Measurements from ENCODE around the gene COPS9.

DNA sequence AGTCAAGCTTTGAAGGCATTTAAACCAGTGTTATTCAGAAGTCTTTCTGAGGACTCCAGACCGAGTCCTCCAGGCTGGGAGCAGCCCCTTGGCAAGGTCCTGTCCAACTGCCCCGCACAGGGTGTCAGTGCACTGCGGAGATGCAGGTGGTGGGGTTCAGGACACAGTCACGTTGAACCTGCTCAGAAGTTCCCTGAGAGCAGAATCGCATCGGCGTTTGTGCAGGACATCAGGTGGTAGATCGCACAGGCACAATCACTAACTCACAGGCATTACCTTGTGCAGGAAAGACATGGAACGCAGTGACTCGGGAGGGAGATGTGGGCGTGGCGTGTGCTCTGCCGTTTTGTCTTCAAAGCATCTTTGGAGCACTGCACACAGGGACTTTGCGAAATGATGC lies 10.4 kb downstream of the COPS9 start:
- TF ChIP-seq, protein P1, sequence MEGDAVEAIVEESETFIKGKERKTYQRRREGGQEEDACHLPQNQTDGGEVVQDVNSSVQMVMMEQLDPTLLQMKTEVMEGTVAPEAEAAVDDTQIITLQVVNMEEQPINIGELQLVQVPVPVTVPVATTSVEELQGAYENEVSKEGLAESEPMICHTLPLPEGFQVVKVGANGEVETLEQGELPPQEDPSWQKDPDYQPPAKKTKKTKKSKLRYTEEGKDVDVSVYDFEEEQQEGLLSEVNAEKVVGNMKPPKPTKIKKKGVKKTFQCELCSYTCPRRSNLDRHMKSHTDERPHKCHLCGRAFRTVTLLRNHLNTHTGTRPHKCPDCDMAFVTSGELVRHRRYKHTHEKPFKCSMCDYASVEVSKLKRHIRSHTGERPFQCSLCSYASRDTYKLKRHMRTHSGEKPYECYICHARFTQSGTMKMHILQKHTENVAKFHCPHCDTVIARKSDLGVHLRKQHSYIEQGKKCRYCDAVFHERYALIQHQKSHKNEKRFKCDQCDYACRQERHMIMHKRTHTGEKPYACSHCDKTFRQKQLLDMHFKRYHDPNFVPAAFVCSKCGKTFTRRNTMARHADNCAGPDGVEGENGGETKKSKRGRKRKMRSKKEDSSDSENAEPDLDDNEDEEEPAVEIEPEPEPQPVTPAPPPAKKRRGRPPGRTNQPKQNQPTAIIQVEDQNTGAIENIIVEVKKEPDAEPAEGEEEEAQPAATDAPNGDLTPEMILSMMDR (conservative IDR thresholded peaks at IDR 0.05 in 1 of 2, IDR thresholded peaks at IDR 0.05 in 1 of 2; ENCODE audit: extremely low read depth in 1 of 2, insufficient read depth in 1 of 2, low read depth in 1 of 2, low read length in 2 of 2): no peak
- TF ChIP-seq EZH2 (IDR thresholded peaks at IDR 0.05; ENCODE audit: borderline replicate concordance, low read length): no peak
